HepG2 (cell line): ENCODE data around the gene MT1F. TPM values are rescaled to one million over a fixed set of nuclear protein-coding genes. Genes with fewer than 3 reads are reported as not detected.

Source experiments
- ATAC-seq: fragments of 200-7000 bp; cut with Tn5 transposase; 3 replicates; pipeline ENCODE4 v1.9.1; 2020; ENCODE audit warnings: mild to moderate bottlenecking, moderate library complexity
- Bru-seq: library from RNA; stranded (reverse); fragments of 400-500 nt; gene quantifications from one replicate; lab custom pipeline; 2021; lab: Mats Ljungman, UMichigan
- BruChase-seq, 2 experiments: library from RNA; stranded (reverse); fragments of 400-500 nt; gene quantifications; one replicate each; lab custom pipeline; 2021; lab: Mats Ljungman, UMichigan
- BruUV-seq: library from RNA; stranded (reverse); fragments of 400-500 nt; replicated peaks from 2 replicates; lab custom pipeline; 2021; lab: Mats Ljungman, UMichigan
- CTCF ChIA-PET: fragments of 300-600 bp; formaldehyde crosslinking; extraction: SDS; loops from one replicate; lab custom pipeline; 2021; ENCODE audit warnings: low total read pairs, inconsistent platforms, low intra/inter-chr PET ratio; lab: Yijun Ruan, JAX
- POLR2A ChIA-PET: fragments of 350-600 bp; sonication (Branson Sonifier 250); formaldehyde crosslinking; loops from one replicate; lab custom pipeline; 2020; ENCODE audit warnings: antibody characterized with exemption, inconsistent platforms; lab: Yijun Ruan, JAX
- DNase-seq: peaks from one replicate; pipeline ENCODE4 v3.0.0-alpha.2; 2015; ENCODE audit warnings: low spot score
- FAIRE-seq: peaks from 3 replicates; lab custom pipeline; 2011; peaks lifted over from hg19 to GRCh38; lab: Jason Lieb, UNC
- H2AFZ ChIP-seq: one replicate; pipeline ENCODE4 v1.6.1; 2011; ENCODE audit warnings: low read length, inconsistent platforms
- H3K27ac ChIP-seq: fragments of 300-600 bp; 3 replicates; pipeline ENCODE4 v1.8.0; 2011; ENCODE audit warnings: mixed run types, mild to moderate bottlenecking, mixed read lengths, low read length, inconsistent platforms; ENCODE audit not compliant: insufficient read depth; ENCODE audit errors: extremely low read length
- H3K27me3 ChIP-seq, 2 experiments: fragments of 200-600 bp in 1 of 2; 2 replicates in 1 of 2; 3 replicates in 1 of 2; pipeline versions ENCODE4 v1.6.0 to v1.8.0; 2011; ENCODE audit warnings: low read length in 2 of 2, mild to moderate bottlenecking in 2 of 2, moderate library complexity in 2 of 2, inconsistent platforms in 1 of 2; ENCODE audit not compliant: insufficient read depth in 2 of 2, control insufficient read depth in 1 of 2
- H3K36me3 ChIP-seq, 2 experiments: fragments of 200-600 bp in 1 of 2; replicated peaks in 1 of 2; 2 replicates in 1 of 2; 3 replicates in 1 of 2; pipeline versions ENCODE4 v1.5.1 to v1.8.0; 2011; ENCODE audit warnings: low read length in 2 of 2, inconsistent platforms in 1 of 2; ENCODE audit not compliant: insufficient read depth in 2 of 2, control insufficient read depth in 1 of 2
- H3K4me1 ChIP-seq: 2 replicates; pipeline ENCODE4 v1.5.1; 2012; ENCODE audit warnings: low read length, inconsistent platforms; ENCODE audit not compliant: insufficient read depth
- H3K4me2 ChIP-seq: 2 replicates; pipeline ENCODE4 v1.6.0; 2011; ENCODE audit warnings: low read depth, low read length, inconsistent platforms
- H3K4me3 ChIP-seq, 3 experiments: fragments of 200-600 bp in 1 of 3; sonication (generic), shearing (Covaris generic) in 1 of 3; replicated peaks in 1 of 3; 2 replicates each; pipeline ENCODE4 v1.5.1; 2011 to 2016; ENCODE audit warnings: low read length in 3 of 3, inconsistent platforms in 2 of 3, low read depth in 2 of 3, mild to moderate bottlenecking in 2 of 3, control low read depth in 1 of 3, mixed read lengths in 1 of 3; ENCODE audit not compliant: insufficient read depth in 1 of 3
- H3K79me2 ChIP-seq: one replicate; pipeline ENCODE4 v1.6.1; 2011; ENCODE audit warnings: low read length, inconsistent platforms; ENCODE audit not compliant: insufficient read depth
- H3K9ac ChIP-seq: 2 replicates; pipeline ENCODE4 v1.6.0; 2011; ENCODE audit warnings: mild to moderate bottlenecking, low read depth, low read length, inconsistent platforms; ENCODE audit not compliant: insufficient read depth
- H3K9me3 ChIP-seq: 2 replicates; pipeline ENCODE4 v1.5.1; 2012; ENCODE audit warnings: mild to moderate bottlenecking, low read length
- H4K20me1 ChIP-seq: 2 replicates; pipeline ENCODE4 v1.6.0; 2011; ENCODE audit warnings: inconsistent platforms, mild to moderate bottlenecking, low read length, moderate library complexity; ENCODE audit not compliant: insufficient read depth
- AGO1 ChIP-seq: fragments of 200-400 bp; formaldehyde crosslinking; IDR thresholded peaks from 2 replicates; pipeline ENCODE4 v1.6.1; 2017; ENCODE audit warnings: mild to moderate bottlenecking, low read depth, low read length, moderate library complexity; ENCODE audit not compliant: poor library complexity, severe bottlenecking
- ARNT ChIP-seq: fragments of 450-650 bp; IDR thresholded peaks from 2 replicates; pipeline ENCODE4 v1.6.1; 2017
- ERF ChIP-seq: IDR thresholded peaks from 2 replicates; pipeline ENCODE4 v1.6.1; 2018; ENCODE audit warnings: missing biosample characterization, missing genetic modification reagents
- SP5 ChIP-seq: IDR thresholded peaks from 2 replicates; pipeline ENCODE4 v1.6.1; 2016; ENCODE audit warnings: low read depth, borderline replicate concordance
- ZNF282 ChIP-seq: fragments of 450-650 bp; IDR thresholded peaks from 2 replicates; pipeline ENCODE4 v1.6.1; 2018; ENCODE audit not compliant: partially characterized antibody
- ZNF839 ChIP-seq: sonication (generic); formaldehyde crosslinking; IDR thresholded peaks from 2 replicates; pipeline ENCODE4 v1.4.0; 2020; ENCODE audit warnings: missing genetic modification reagents, mild to moderate bottlenecking, borderline replicate concordance
- ZNF879 ChIP-seq: sonication (generic); formaldehyde crosslinking; IDR thresholded peaks from 2 replicates; pipeline ENCODE4 v1.8.1; 2023; ENCODE audit warnings: missing genetic modification reagents
- WGBS: methylation state at CpG from one replicate; pipeline ENCODE4 v1.1.6; 2017; ENCODE audit warnings: low lambda C conversion rate; 5-methylcytosine and 5-hydroxymethylcytosine counted together
- in situ Hi-C: cut with HindIII; loops from 2 replicates; pipeline ENCODE4 v1.10.0; 2017; ENCODE audit warnings: low pct_unique_long_range_greater_than_20kb; ENCODE audit not compliant: extremely low pct_ligation_motif_present
- intact Hi-C: fragments of 100-400 bp; cut with micrococcal nuclease; formaldehyde crosslinking; loops from one replicate; pipeline ENCODE4 v1.10.0; 2022; ENCODE audit not compliant: unreplicated experiment
- long read RNA-seq, 2 experiments: library from RNA in 1 of 2; library from polyadenylated mRNA in 1 of 2; stranded (forward) in 1 of 2; unstranded in 1 of 2; transcript quantifications; one replicate each; pipeline ENCODE4 v2.0.0, GENCODE V29; 2019 to 2022
- polyA minus RNA-seq, 3 experiments: library from RNA; depleted of rRNA, polyadenylated mRNA; stranded (reverse); fragments of >200 nt; gene quantifications; 2 replicates each; pipeline ENCODE4 v1.2.3, GENCODE V29; 2011; ENCODE audit warnings: low replicate concordance in 1 of 3
- polyA plus RNA-seq, 8 experiments: library from polyadenylated mRNA; depleted of rRNA in 3 of 8; stranded (reverse) in 7 of 8; unstranded in 1 of 8; fragments of >200 nt; fragmentation: Illumina TruSeq in 4 of 8; extraction: Trizol in 4 of 8; gene quantifications; 2 replicates each; pipeline versions ENCODE4 v1.2.1 to v1.2.3, GENCODE V29; 2011 to 2016; ENCODE audit warnings: low read depth in 4 of 8, missing spikeins in 1 of 8, mixed read lengths in 1 of 8; ENCODE audit not compliant: insufficient read depth in 1 of 8
- total RNA-seq, 5 experiments: library from RNA; depleted of rRNA; stranded (reverse); fragments of >200 nt; fragmentation: Illumina TruSeq; extraction: Trizol; gene quantifications; 2 replicates each; pipeline ENCODE4 v1.2.3, GENCODE V29; 2016; ENCODE audit warnings: low read depth in 1 of 5
- TF ChIP-seq, protein P1 (sequence below): sonication (generic); formaldehyde crosslinking; IDR thresholded peaks from 2 replicates; pipeline ENCODE4 v1.9.0; 2021; ENCODE audit warnings: mild to moderate bottlenecking, missing genetic modification reagents
- TF ChIP-seq, protein P2 (sequence below): IDR thresholded peaks from 2 replicates; pipeline ENCODE4 v1.6.1; 2016; ENCODE audit warnings: low read depth, control low read depth

Gene MT1F
- total RNA-seq (2016; rRNA removed; fragmentation: Illumina TruSeq; extraction: Trizol): 169 and 211 TPM in 2 replicates
- total RNA-seq (2016; cell fraction: cytosol; rRNA removed; fragmentation: Illumina TruSeq; extraction: Trizol; ENCODE audit: low read depth): 74.8 and 116 TPM in 2 replicates
- total RNA-seq (2016; cell fraction: insoluble cytoplasmic fraction; rRNA removed; fragmentation: Illumina TruSeq; extraction: Trizol): 152 and 218 TPM in 2 replicates
- total RNA-seq (2016; cell fraction: membrane; rRNA removed; fragmentation: Illumina TruSeq; extraction: Trizol): 102 and 129 TPM in 2 replicates
- total RNA-seq (2016; cell fraction: nucleus; rRNA removed; fragmentation: Illumina TruSeq; extraction: Trizol): 74.7 and 86.2 TPM in 2 replicates
- polyA plus RNA-seq (2011; rRNA removed): 1.2 and 1.9 TPM in 2 replicates
- polyA plus RNA-seq (2011; cell fraction: cytosol; rRNA removed): 0.65 and 3.2 TPM in 2 replicates
- polyA plus RNA-seq (2011; cell fraction: nucleus; rRNA removed): 0.74 and 1.2 TPM in 2 replicates
- 7.4 and 10.6 TPM in 2 replicates for polyA plus RNA-seq (2012)
- 118 and 166 TPM in 2 replicates for polyA plus RNA-seq (2016; cell fraction: cytosol; fragmentation: Illumina TruSeq; extraction: Trizol; ENCODE audit: low read depth)
- polyA plus RNA-seq (2016; cell fraction: insoluble cytoplasmic fraction; fragmentation: Illumina TruSeq; extraction: Trizol; ENCODE audit: low read depth): 244 and 275 TPM in 2 replicates
- 146 and 151 TPM in 2 replicates for polyA plus RNA-seq (2016; cell fraction: membrane; fragmentation: Illumina TruSeq; extraction: Trizol; ENCODE audit: low read depth)
- polyA plus RNA-seq (2016; cell fraction: nucleus; fragmentation: Illumina TruSeq; extraction: Trizol; ENCODE audit: insufficient read depth, low read depth): 115 and 132 TPM in 2 replicates
- 0.28 and 5.1 TPM in 2 replicates for polyA minus RNA-seq (2011; rRNA and poly(A)+ RNA removed; ENCODE audit: low replicate concordance)
- 1.3 and 2.2 TPM in 2 replicates for polyA minus RNA-seq (2011; cell fraction: cytosol; rRNA and poly(A)+ RNA removed)
- polyA minus RNA-seq (2011; cell fraction: nucleus; rRNA and poly(A)+ RNA removed): 0.64 TPM in 1 of 2 replicates, not detected in the other
- Bru-seq, nascent RNA: percentile 19 among the genes with signal in this experiment
- percentile 40 among the genes with signal in this experiment for BruChase-seq, experiment 1, labeled RNA remaining after a 6-hour chase
- BruChase-seq, experiment 2, labeled RNA remaining after a 2-hour chase: not detected
- long read RNA-seq, experiment 1, transcript MT1F-201 (3 exons, 690 nt): major isoform, 53 of 56 reads
- long read RNA-seq, experiment 1, partial matches to known transcripts: 0 of 56 reads
- long read RNA-seq, experiment 1, other reads (novel, unspliced or antisense): 1 of 56 reads
- long read RNA-seq, experiment 2, transcript MT1F-201 (3 exons, 690 nt): major isoform, 17 of 20 reads
- long read RNA-seq, experiment 2, partial matches to known transcripts: 1 of 20 reads
- long read RNA-seq, experiment 2, other reads (novel, unspliced or antisense): 2 of 20 reads

DNA sequence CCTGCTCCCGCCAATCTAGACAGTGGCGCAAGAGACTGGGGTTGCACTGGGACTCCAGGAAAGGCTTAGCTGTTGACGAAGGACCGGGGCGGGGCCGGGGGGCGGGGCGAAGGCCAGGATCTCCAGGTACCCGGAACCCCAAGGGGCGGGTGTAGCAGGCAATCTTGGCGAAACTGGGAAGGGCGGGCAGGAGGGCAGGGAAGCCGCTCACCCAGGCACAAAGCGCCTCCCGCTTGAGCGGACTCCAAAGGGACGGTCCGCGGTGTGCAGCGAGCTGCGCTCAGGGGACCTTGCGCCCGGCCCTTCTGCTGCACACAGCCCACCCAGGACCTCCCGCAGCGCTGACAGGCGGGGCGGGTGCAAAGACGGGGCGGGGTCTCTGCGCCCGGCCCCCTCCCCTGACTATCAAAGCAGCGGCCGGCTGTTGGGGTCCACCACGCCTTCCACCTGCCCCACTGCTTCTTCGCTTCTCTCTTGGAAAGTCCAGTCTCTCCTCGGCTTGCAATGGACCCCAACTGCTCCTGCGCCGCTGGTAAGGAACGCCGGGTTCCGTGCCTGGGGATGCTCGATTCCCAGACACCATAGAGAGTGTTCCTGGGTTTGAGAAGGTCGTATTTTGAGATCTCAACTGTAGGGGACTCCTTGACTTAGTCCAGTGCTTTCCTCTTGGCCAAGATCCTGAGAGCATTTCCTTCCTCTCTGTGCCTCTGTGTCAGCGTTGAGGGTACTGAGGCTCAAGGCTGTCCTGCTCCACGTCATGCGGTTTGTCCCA, at the start of gene MT1F:
TSS of gene MT1F (plus strand) at position 405 of the 772 bp plus-strand sequence. CDS start at position 505, 100 bp downstream.
- Histone ChIP-seq H2AFZ (peak within 1 kb of the TSS; percentile 20), H3K4me3 (peak within 1 kb of the TSS; percentile 77 to 82 (median 78)), H3K4me1 (peaks cover 20% of the 10 kb centered on the region), H3K9ac (peak within 1 kb of the TSS; percentile 30), H3K9me3 (no peaks in the 10 kb centered on the region), H3K4me2 (peak within 1 kb of the TSS; percentile 98), H3K27me3 (peaks cover under 1 to 4% of the 10 kb centered on the region in 2 experiments; a peak in 2 of 5 replicates), H3K79me2 (no peaks in the 10 kb centered on the region), H3K27ac (no peak within 1 kb of the TSS), H3K36me3 (no peaks in the 10 kb centered on the region), H4K20me1 (no peaks in the 10 kb centered on the region)
- POLR2A ChIA-PET: interaction anchor here (0.6 to 1.2 kb wide), 8 partner anchors 10 to 51 kb away, joined by 3 to 5 read pairs (median 4); partner anchors contain the start of genes MT1E, MT1G, MT1X and MT2A
- DNase-seq: peak; percentile 85
- FAIRE-seq: no peak
- BruUV-seq: no TSS peak
- WGBS: 0% methylated on average over 36 of the region's 46 CpGs
- in situ Hi-C loops (no loop called here), intact Hi-C loops (loop anchor here (5.0 to 10.0 kb wide), 2 partner anchors 45 to 53 kb away; partner anchors contain the start of gene MT2A)
- peak; percentile 92 for ATAC-seq
- CTCF ChIA-PET: no interaction called here
- TF ChIP-seq ZNF282: no peak
- no peak for TF ChIP-seq ZNF879 (CRISPR knock-in tag)
- peak; percentile 4 for TF ChIP-seq SP5 (CRISPR knock-in tag)
- TF ChIP-seq, protein P1, sequence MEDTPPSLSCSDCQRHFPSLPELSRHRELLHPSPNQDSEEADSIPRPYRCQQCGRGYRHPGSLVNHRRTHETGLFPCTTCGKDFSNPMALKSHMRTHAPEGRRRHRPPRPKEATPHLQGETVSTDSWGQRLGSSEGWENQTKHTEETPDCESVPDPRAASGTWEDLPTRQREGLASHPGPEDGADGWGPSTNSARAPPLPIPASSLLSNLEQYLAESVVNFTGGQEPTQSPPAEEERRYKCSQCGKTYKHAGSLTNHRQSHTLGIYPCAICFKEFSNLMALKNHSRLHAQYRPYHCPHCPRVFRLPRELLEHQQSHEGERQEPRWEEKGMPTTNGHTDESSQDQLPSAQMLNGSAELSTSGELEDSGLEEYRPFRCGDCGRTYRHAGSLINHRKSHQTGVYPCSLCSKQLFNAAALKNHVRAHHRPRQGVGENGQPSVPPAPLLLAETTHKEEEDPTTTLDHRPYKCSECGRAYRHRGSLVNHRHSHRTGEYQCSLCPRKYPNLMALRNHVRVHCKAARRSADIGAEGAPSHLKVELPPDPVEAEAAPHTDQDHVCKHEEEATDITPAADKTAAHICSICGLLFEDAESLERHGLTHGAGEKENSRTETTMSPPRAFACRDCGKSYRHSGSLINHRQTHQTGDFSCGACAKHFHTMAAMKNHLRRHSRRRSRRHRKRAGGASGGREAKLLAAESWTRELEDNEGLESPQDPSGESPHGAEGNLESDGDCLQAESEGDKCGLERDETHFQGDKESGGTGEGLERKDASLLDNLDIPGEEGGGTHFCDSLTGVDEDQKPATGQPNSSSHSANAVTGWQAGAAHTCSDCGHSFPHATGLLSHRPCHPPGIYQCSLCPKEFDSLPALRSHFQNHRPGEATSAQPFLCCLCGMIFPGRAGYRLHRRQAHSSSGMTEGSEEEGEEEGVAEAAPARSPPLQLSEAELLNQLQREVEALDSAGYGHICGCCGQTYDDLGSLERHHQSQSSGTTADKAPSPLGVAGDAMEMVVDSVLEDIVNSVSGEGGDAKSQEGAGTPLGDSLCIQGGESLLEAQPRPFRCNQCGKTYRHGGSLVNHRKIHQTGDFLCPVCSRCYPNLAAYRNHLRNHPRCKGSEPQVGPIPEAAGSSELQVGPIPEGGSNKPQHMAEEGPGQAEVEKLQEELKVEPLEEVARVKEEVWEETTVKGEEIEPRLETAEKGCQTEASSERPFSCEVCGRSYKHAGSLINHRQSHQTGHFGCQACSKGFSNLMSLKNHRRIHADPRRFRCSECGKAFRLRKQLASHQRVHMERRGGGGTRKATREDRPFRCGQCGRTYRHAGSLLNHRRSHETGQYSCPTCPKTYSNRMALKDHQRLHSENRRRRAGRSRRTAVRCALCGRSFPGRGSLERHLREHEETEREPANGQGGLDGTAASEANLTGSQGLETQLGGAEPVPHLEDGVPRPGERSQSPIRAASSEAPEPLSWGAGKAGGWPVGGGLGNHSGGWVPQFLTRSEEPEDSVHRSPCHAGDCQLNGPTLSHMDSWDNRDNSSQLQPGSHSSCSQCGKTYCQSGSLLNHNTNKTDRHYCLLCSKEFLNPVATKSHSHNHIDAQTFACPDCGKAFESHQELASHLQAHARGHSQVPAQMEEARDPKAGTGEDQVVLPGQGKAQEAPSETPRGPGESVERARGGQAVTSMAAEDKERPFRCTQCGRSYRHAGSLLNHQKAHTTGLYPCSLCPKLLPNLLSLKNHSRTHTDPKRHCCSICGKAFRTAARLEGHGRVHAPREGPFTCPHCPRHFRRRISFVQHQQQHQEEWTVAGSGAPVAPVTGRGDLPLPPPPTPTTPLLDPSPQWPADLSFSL (CRISPR knock-in tag): no peak
- no peak for TF ChIP-seq AGO1
- TF ChIP-seq ERF: peak; percentile 43; the same call in 1 of the 2 replicates
- TF ChIP-seq ARNT: no peak
- TF ChIP-seq, protein P2, sequence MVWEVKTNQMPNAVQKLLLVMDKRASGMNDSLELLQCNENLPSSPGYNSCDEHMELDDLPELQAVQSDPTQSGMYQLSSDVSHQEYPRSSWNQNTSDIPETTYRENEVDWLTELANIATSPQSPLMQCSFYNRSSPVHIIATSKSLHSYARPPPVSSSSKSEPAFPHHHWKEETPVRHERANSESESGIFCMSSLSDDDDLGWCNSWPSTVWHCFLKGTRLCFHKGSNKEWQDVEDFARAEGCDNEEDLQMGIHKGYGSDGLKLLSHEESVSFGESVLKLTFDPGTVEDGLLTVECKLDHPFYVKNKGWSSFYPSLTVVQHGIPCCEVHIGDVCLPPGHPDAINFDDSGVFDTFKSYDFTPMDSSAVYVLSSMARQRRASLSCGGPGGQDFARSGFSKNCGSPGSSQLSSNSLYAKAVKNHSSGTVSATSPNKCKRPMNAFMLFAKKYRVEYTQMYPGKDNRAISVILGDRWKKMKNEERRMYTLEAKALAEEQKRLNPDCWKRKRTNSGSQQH (CRISPR knock-in tag): no peak
- TF ChIP-seq ZNF839: no peak
